Suprapubic skin (tissue), 3 donors: ENCODE data around the gene SOX12.

Experiments used
- POLR2AphosphoS5 ChIP-seq, 3 donors: sonication (generic); formaldehyde crosslinking; IDR thresholded peaks; one replicate each; pipeline ENCODE4 v1.6.1; 2017; ENCODE audit warnings: antibody characterized with exemption in 3 of 3
- TF ChIP-seq, protein P1 (sequence below), 2 donors: fragments of 200-600 bp in 1 of 2; fragments of 450-650 bp in 1 of 2; sonication (generic) in 1 of 2; IDR thresholded peaks; one replicate each; pipeline ENCODE4 v1.5.1; 2016 to 2019; ENCODE audit warnings: antibody characterized with exemption in 2 of 2, mild to moderate bottlenecking in 1 of 2, moderate library complexity in 1 of 2

DNA sequence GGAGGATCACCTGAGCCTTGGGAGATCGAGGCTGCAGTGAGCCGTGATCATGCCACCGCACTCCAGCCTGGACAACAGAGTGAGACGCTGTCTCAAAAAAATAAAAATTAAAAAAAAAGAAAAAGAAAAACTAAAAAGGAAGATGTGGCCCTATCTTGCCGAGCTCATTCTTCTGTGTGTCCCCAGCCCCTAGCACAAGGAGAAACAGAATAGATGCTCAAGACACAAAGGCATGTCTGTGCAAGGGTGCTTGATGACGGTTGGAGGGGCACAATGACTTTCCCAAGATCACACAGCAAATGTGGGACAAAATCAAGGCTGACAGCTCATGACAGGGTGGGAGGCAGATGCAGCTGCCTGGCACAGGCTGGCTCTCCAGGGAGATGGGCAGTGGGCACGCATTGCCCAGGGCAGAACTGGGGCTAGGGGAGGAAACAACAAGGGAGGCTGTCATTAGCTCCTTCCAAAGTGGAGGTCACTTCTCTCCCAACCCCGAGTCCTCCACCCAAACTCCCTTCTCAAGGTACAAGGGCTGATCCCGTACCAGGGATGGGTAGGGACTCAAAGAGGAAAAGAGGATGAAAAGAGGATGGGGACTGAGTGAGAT is 20.8 kb downstream of the SOX12 start:
- TF ChIP-seq, protein P1, sequence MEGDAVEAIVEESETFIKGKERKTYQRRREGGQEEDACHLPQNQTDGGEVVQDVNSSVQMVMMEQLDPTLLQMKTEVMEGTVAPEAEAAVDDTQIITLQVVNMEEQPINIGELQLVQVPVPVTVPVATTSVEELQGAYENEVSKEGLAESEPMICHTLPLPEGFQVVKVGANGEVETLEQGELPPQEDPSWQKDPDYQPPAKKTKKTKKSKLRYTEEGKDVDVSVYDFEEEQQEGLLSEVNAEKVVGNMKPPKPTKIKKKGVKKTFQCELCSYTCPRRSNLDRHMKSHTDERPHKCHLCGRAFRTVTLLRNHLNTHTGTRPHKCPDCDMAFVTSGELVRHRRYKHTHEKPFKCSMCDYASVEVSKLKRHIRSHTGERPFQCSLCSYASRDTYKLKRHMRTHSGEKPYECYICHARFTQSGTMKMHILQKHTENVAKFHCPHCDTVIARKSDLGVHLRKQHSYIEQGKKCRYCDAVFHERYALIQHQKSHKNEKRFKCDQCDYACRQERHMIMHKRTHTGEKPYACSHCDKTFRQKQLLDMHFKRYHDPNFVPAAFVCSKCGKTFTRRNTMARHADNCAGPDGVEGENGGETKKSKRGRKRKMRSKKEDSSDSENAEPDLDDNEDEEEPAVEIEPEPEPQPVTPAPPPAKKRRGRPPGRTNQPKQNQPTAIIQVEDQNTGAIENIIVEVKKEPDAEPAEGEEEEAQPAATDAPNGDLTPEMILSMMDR (IDR thresholded peaks at IDR 0.05), result no peak
- no peak for TF ChIP-seq POLR2AphosphoS5 (IDR thresholded peaks at IDR 0.05)
